IPS-18c (cell line): ENCODE data around the gene KIF3B.

Experiments
- H3K4me3 ChIP-seq: 2 replicates; pipeline ENCODE4 v1.7.0; 2013; ENCODE audit warnings: low read depth, mild to moderate bottlenecking, low read length, moderate library complexity; ENCODE audit not compliant: insufficient read depth
- H3K9me3 ChIP-seq: one replicate; pipeline ENCODE4 v1.6.1; 2013; ENCODE audit warnings: mild to moderate bottlenecking, low read length, moderate library complexity; ENCODE audit not compliant: control insufficient read depth, insufficient read depth

KIF3B gene

DNA sequence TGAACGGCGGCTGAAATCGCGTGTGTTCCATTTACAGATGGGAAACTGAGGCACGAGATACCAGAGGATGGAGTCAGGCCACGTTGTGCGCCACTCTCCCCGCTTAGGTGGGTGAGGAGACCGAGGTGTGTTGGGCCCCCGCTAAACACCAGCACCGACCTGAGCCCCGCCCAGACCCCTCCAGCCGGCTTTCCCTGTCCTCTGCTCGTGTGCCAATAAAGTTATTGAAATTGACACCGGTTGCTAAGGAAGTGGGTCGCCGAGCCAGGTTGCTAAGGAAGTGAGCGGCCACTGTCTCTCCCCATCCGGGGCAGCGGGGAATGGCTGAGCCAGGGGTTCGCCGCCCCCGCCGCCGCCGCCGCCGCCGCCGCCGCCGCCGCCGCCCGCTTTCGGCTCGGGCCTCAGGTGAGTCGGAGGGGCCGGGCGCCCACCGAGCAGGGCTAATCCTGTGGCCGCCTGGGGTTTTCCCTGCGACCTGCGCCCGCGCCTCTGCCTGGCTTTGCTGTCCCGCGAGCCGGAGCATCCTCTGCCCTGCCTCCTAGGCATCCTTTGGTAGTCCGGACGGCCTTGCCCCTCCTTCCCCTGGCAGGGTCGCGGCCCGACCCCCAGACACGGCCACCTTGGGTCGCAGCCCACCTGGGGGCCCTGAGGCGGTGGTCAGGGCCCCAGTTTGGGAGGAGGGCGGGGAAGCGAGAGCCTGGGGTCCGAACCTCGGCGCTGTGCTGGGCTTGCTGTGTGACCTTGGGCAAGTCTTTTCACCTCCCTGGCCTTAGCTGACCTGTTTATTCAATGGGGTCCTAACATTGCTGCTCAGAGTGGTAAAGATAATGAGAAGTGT is at the start of gene KIF3B:
KIF3B (plus strand) TSS at position 291 of the 838 bp plus-strand sequence. CDS start 32,127 bp downstream, outside the sequence.
- Histone ChIP-seq H3K9me3 (peaks cover 4% of the 10 kb centered on the region), H3K4me3 (peak within 1 kb of the TSS; percentile 92)

DNA sequence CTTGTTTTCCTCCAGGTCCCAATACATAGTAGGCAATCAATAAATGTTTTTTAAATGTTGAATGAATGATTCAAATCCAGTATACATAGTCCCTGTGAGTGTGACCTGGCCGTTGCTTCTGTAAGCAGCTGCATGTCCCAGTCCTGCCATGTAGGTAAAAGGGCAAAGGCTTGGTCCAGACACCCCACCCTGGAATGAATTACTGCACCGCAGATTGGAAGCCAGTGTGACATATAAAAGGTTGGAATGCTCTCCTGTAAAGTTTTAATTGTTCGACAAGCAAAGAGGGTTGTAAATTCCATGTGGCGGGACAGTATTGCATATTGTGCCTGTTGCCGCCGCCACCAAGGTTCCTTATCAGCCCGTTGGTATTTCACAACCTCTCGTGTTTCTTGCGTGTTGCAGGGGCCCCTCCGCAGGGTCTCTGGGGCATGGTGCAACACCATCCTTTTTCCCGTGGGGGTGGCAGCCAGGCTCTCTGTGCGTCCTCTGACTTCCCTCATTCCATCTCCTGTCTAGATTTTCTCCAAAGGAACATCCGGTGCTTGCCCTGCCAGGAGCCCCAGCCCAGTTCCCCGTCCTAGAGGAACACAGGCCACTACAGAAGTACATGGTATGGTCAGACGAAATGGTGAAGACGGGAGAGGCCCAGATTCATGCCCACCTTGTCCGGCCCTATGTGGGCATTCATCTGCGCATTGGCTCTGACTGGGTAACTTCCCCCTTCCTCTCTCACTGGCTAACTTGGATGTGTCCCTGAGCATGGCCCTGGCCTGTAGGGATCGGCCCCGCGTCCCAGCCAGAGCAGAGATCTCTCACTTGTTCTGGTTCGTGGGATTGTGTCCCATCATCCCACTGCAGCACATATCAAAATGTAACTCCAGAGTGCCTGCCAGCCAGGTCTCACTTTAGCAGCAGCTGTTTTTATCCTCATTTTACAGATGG is 49.4 kb upstream of the KIF3B start:
- Histone ChIP-seq H3K9me3 (no peaks in the 10 kb centered on the region), H3K4me3 (no peak overlapping the region)

DNA sequence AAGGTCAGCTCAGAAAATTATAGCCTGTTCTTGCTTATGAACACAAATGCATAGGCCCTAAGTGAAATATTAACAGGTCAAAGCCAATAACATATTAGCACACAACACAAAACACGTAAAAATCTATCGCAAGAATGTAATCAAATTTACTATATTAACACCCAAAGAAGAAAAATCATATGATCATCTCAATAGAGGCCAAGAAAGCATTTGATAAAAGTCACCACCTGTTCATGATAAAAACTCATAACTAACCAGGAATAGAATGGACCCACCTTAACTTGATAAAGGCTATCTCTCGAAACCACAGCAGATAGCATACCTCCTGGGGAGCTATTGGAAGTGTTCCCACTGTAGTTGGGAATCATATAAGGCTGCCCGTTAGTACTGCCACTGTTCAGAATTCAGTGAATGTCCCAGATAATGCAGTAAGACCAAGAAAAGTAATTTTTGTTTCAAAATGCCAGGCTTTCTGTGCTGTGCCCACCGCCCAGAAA is 48.2 kb upstream of the KIF3B start:
- no peaks in the 10 kb centered on the region for H3K9me3 ChIP-seq
- H3K4me3 ChIP-seq = no peak overlapping the region

DNA sequence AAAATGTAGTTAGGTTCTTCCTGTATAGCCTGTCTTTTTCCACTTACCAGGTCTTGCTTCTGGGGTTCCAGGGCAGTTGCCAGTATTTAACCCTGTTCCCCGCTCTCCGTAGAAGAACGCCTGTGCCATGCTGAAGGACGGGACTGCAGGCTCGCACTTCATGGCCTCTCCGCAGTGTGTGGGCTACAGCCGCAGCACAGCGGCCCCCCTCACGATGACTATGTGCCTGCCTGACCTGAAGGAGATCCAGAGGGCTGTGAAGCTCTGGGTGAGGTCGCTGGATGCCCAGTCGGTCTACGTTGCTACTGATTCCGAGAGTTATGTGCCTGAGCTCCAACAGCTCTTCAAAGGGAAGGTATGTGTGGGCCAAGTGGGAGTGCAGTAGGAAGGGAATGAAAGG is 46.7 kb upstream of the KIF3B start:
- Histone ChIP-seq H3K9me3 (no peaks in the 10 kb centered on the region), H3K4me3 (no peak overlapping the region)

DNA sequence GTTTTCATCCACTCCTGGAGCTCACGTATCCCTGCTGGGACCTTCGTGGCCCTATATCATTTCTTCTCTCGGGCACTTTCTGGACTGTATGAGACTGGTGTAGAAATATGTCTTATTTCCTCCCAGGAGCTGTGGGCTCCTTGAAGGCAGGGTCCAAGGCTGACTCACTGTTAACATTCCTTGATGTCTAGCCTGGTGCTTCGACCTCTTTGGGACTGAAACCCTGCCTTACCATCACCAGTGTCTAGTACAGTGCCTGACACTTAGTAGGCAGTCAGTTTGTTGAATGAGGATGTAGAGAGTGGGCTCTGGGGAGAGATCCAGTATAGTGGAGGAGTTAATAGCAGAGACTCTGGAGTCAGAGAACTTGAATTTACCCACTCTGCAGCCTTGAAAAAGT is 46.2 kb upstream of the KIF3B start:
- Histone ChIP-seq H3K9me3 (no peaks in the 10 kb centered on the region), H3K4me3 (no peak overlapping the region)

DNA sequence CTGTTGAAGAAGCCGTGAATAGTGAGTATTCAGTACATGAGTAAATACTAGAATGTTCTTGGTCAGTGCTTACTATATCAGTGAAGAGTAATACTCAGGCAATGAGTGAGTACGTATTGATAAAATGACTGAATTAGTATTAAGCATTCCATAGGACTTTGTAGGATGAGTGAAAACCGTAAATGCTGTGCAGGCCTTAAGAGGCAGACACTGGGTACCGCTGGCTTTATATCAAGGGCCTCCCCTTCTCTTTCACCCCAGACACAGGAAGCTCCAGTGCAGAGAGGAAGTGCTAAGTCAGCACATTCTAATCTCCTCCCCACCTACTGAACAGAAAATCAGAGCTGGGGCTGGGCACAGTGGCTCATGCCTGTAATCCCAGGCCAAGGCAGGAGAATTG is 45.6 kb upstream of the KIF3B start:
- H3K9me3 ChIP-seq = no peaks in the 10 kb centered on the region
- H3K4me3 ChIP-seq = no peak overlapping the region

DNA sequence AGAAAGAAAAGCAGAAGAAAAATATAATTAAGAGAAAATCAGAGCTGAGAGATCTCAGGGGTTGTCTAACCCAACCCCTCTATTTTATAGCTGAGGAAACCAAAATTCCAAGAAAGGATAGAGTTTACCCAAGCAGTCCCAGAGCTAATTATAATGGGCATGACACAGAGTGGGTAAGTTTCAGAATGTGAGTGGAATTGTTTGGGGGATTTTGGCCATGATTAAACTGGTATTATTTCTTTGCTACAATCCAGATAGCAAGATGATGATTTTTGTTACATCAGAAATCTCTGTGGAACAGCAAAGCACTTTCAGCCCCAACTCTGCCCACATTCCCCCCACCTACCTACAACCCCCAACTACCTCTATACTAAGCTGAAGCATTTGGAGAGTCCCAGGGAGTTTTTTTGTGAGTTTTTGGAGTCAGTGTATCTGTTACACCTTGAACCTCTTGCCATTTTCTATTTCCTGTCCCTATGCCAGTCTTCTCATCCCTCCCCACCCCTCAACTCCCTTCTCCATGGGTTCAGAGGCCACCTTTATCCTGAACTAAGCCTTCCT is 45.0 kb upstream of the KIF3B start:
- no peaks in the 10 kb centered on the region for H3K9me3 ChIP-seq
- H3K4me3 ChIP-seq = no peak overlapping the region

DNA sequence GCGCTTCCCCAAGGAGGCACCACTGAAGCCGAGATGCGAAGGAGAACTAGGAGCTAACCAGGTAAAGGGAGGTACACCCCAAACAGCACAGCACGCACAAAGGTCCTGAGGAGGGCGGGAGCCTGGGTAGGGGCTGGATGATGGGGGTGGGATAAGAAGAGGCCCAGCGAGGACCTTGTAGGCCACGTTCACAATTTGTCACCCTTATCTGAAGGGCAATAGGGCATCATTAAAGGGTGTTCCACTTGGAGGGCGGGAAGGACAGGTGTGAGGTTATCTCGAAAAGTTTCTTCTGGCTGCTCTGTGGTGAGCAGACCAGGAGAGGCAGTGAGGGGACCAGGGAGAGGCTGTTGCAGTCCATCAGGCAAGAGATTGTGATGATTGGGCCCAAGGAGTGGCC is 44.2 kb upstream of the KIF3B start:
- no peaks in the 10 kb centered on the region for H3K9me3 ChIP-seq
- H3K4me3 ChIP-seq = no peak overlapping the region

DNA sequence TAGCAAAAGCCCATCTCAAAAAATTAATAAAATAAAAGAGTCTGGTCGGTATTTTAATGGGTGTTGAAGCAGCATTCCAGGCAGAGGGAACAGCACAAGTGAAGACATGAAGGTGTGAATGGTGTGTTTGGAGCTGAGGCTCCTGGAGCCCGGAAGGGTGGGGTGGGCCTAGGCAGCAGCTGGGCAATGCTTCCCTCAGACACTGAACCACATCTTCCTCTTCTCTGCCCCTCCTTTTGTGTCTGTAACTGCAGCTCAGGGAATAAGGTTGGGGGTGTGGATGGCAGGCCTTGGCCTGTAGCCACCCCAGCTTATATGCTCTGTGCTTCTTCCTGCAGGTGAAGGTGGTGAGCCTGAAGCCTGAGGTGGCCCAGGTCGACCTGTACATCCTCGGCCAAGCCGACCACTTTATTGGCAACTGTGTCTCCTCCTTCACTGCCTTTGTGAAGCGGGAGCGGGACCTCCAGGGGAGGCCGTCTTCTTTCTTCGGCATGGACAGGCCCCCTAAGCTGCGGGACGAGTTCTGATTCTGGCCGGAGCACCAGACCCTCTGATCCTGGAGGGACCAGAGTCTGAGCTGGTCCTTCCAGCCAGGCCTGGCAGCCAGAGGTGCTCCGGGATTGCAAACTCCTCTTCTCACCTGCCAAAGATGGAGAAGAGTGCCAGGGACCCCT is 43.2 kb upstream of the KIF3B start:
- no peak overlapping the region for H3K4me3 ChIP-seq
- H3K9me3 ChIP-seq = no peaks in the 10 kb centered on the region

DNA sequence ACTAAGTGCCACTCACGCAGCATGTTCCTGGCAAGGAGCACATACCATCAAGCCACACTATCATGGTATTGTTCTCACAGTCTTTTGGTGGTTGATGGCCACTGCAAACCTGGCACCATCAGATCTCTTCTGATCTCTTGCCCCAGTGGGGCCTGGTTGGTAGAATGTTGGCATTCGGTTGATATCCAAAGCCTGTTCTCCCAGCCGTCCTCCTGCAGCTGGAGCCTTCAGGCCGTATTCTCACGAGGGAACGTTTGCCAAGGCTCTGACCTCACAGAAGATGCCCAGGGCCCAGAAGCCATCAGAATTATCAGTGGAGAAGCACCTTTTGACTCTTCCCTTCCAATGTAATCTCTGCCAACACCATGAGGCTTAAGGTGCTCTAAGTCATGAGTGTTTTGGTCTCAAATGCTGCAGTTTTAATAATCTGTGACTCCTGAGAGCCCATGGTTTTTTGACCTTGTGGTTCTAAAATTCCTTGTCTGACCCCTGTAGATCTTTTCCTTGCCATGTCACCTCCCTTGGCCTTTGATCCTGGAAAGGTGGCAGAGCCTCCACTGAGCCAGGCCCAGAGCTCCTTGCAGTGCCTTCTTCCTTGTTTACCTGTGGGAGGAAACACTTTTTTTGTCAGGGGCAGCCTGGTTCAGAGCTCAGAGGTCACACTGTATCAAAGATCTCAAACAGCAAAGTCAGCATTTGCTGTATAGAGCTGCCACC is 42.0 kb upstream of the KIF3B start:
- Histone ChIP-seq H3K9me3 (no peaks in the 10 kb centered on the region), H3K4me3 (no peak overlapping the region)

DNA sequence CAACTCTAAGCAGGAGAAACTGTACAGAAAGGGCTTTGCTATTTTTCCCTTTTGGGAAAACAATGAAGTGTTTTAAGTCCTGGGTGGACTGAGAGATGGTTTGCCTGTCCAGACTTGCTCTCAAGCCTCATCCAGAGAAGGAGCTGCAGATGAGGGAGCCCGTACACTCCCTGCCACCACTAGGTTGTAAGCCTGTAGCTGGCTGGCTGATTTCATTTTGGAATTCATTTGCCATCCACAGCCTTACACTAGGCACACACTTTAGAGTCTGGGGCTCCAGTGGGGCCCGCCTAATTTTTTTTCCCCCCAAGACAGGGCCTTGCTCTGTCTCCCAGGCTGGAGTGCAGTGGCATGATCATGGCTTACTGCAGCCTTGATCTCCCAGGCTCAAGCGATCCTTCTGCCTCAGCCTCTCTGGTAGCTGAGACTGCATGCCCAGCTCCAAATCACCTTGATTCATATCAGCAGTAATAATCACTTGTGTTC is 41.4 kb upstream of the KIF3B start:
- no peaks in the 10 kb centered on the region for H3K9me3 ChIP-seq
- no peak overlapping the region for H3K4me3 ChIP-seq

DNA sequence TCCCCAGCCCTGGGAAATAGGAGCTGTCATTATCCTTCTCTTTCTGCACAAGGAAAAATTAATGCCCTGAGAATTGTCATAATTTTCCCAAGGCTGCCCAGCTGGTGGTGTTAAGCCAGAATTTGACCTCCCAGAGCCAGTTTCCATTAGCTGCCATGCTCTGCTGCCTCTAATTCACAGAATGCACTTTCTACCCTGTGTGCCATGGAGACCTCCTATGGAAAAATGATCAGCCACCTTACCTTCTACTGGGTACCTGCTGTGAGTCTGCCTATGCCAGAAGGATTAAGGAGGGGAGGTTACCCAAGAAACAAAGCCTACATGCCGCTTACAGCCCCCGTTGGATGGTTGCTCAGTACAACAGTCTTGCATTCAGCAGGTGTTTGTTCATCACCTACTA is 40.6 kb upstream of the KIF3B start:
- H3K4me3 ChIP-seq = no peak overlapping the region
- no peaks in the 10 kb centered on the region for H3K9me3 ChIP-seq

DNA sequence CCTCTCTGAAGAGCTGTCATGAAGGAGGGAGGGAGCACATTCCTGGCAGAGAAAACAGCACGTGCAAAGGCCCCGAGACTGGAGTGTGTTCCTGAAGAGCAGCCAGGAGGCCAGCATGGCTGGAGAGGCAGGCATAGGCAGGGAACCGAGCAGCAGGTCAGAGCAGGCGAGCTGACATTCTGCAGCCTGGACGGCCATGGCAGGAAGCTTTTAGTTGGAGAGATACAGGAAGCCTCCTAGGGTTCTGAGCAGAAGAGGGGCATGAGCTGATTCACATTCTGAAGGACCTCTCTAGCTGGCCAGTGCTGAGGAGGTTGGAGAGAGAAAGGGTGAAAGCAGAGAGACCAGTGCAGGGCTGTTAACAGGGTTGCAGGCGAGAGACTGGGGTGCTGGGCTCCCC is 40.0 kb upstream of the KIF3B start:
- H3K4me3 ChIP-seq = no peak overlapping the region
- H3K9me3 ChIP-seq = no peaks in the 10 kb centered on the region

DNA sequence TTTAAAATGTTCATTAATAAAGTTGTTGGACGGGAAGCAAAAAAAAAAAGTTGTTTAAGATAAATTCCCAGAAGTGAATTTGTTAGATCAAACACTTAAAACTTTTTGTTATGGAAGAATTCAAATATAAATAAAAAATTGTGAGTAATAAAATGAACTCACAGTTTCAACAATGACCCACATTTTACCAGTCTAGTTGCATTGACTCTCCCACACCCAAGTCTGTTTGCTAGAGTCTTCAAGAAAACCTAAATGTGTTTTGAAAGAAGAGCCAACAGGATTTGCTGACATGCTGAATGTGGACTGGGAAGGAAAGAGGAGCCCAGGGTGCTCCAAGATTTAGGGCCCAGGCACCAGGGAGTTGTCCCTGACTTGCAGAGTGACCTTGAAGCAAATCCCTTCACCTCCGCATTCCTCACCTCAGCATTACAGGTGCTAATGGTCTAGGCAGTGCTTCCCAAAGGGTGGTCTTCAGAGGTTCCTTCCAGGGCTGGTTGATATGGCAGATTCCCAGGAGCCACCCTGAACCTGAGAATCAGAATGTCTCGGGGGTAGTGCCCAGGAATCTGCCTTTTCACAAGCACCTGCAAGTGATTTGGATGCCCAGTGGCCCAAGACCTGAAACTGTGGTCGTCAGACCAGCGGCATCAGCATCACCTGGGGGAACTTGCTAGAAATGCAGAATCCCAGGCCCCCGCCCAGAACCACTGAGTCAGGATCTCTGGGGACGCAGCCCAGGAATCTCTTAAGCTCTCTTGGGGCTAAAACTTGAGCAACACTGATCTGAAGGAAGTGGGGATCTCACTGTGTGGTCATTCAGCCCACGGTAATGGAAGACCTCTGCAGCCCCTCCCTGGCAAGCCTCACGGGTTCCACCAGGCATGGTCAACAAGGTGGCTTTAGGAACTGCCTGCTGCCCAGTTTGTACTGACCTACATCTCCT is 38.7 kb upstream of the KIF3B start:
- Histone ChIP-seq H3K9me3 (no peaks in the 10 kb centered on the region), H3K4me3 (no peak overlapping the region)

DNA sequence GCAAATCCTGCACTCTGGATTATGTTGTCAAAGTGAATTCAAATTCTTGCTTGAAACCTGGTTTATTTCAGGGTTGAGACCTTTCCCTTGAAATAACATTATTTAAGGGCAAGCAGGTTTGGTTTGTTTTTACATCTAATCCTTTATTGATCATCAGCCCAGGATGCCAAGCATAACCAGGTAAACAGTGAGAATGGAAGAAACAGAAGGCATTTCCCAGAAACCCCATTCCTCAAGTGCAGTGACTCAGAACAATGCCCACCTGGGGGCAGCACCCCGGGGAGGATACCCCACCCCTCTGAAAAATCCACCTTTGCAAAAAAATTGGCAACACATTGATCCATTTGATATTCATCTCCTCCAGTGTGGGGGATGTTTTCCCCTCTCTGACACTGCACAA is 37.2 kb upstream of the KIF3B start:
- Histone ChIP-seq H3K4me3 (no peak overlapping the region), H3K9me3 (no peaks in the 10 kb centered on the region)
